GM19023 (cell line): ENCODE data around the gene ZNRF1.
A peak's percentile ranks its signal among the peaks of the same experiment; 100 is the strongest.

ENCODE experiments used
- ATAC-seq: cut with Tn5 transposase; IDR thresholded peaks from one replicate; pipeline ENCODE4 v1.9.1; 2021; ENCODE audit warnings: mild to moderate bottlenecking, moderate library complexity; ENCODE audit not compliant: unreplicated experiment

ZNRF1 gene

DNA sequence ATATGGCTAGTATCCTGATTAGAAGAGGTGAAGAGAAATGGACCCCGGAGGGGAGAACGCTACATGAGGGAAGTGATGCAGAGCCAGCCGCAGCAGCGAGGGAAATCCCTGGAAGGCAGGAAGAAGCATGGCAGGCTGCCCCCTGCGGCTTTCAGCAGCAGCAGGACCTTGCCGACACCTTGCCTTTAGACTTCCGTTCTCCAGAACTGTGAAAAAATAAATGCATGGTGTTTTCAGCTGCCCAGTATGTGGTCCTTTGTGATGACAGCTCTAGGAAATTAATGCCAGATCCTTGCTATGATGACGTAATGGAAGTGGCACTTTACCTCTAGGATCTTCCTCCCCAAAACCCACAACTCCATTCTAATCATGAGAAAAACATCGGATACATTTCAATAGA lies 139.8 kb downstream of the ZNRF1 start:
- ATAC-seq, result no peak

DNA sequence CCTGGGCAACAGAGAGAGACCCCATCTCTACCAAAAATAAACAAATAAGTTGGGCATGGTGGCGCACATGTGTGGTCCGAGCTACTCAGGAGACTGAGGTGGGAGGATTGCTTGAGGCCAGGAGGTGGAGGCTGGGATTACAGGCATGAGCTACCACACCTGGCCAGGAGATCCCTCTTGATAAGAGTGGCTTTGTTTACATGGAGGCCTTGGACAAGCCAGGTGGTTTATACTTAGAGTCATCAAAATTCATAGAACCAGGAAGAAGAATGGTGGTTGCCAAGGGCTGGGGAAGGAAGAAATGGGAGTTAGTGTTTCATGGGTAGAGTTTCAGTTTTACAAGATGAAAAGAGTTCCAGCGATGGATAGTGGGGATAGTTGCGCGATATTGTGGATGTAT lies 140.7 kb downstream of the ZNRF1 start:
- ATAC-seq, result no peak

DNA sequence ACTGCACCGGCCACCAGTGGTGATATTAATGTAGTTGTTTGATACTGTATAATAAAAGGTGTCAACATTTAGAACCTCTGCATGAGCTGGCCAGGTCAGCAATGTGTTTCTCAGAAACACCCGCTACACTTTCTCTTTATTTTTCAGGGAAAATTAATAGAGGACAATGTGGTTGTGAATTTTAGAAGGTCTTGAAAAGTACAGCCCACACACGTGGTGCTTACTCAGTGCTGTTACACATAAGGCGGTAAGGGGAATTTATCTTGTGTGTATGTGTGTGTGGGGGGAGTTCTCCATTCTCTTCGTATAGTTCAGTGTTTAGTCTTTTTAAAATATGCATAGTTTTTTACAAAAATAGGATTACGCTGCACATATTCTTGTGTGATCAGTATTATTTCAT lies 145.1 kb downstream of the ZNRF1 start:
- no peak for ATAC-seq

- ATAC-seq, result no peak
These were observed 149.1 kb downstream of the ZNRF1 start for GRCh38 chr16:75147968-75148310.

GRCh38 chr16:75148311-75149195 lies 149.7 kb downstream of the ZNRF1 start, which contains the start of gene ZFP1:
Gene ZFP1, plus strand, starts transcription at chr16:75148524. Its CDS starts 4,428 bp downstream, at chr16:75152952.
- ATAC-seq, result peak; percentile 85

GRCh38 chr16:75151798-75152197 lies 153.0 kb downstream of the ZNRF1 start:
- ATAC-seq, result no peak

GRCh38 chr16:75152635-75153034 lies 153.8 kb downstream of the ZNRF1 start:
- ATAC-seq, result no peak

DNA sequence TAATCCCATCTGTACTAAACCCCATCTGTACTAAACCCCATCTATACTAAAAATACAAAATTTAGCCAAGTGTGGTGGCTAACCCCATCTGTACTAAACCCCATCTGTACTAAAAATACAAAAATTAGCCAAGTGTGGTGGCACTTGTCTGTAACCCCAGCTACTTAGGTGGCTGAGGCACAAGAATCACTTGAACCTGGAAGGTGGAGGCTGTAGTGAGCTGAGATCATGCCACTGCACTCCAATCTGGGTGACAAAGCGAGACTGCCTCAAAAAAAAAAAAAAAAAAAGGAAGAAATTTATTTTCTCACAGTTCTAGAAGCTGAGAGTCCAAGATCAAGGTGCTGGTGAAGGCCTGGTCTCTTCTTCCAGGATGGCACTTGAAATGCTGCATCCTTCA lies 161.6 kb downstream of the ZNRF1 start:
- ATAC-seq, result no peak
